Measurements from ENCODE around the gene KLC1. TPM values are rescaled to one million over a fixed set of nuclear protein-coding genes. Genes with fewer than 3 reads are reported as not detected.

KLC1 gene
- total and polyA plus RNA-seq, 2 donors (not counting 1 experiment from before 2014, with no cell fraction given) = 102 to 243 TPM

- H3K4me3 ChIP-seq (ENCODE audit: control extremely low read depth in 1 of 5, extremely low read depth in 1 of 5, insufficient read depth in 1 of 5, low read depth in 2 of 5, low read length in 4 of 5) = no peak overlapping the region
- Mint-ChIP-seq H3K4me3 (no peak overlapping the region), H3K27ac (peak overlapping the region; percentile 68), H3K27me3 (no peaks in the 10 kb centered on the region), H3K4me1 (peaks cover 69% of the 10 kb centered on the region), H3K9me3 (ENCODE audit: insufficient read depth) (no peaks in the 10 kb centered on the region)
- POLR2A ChIA-PET = no interaction called here
- no peak for ATAC-seq (ENCODE audit: low read depth)
- no peaks in the 10 kb centered on the region for H3K9me3 ChIP-seq (ENCODE audit: control extremely low read depth in 1 of 3, control insufficient read depth in 2 of 3, insufficient read depth in 1 of 3, low read length in 2 of 3)
- CTCF ChIA-PET = no interaction called here
- 98% methylated on average over 22 of the region's 22 CpGs for WGBS (ENCODE audit: insufficient coverage)
- no peak for DNase-seq
- H4K20me1 ChIP-seq (ENCODE audit: control insufficient read depth, insufficient read depth, low read length, poor library complexity, severe bottlenecking) = peaks cover 25% of the 10 kb centered on the region
- peaks cover 0 to 29% of the 10 kb centered on the region in 2 experiments for H3K36me3 ChIP-seq (replicated peaks in 1 of 2; ENCODE audit: control extremely low read depth in 1 of 2, control insufficient read depth in 1 of 2, extremely low read depth in 1 of 2, insufficient read depth in 2 of 2, low read length in 1 of 2)
- peaks cover 53 to 64% of the 10 kb centered on the region in 2 donors for H3K4me1 ChIP-seq (ENCODE audit: control insufficient read depth in 2 of 2, insufficient read depth in 2 of 2, low read length in 2 of 2)
- no peak overlapping the region for H3K27ac ChIP-seq (ENCODE audit: low read length in 2 of 2)
- peaks cover 6% of the 10 kb centered on the region for H3K79me2 ChIP-seq (ENCODE audit: control insufficient read depth, insufficient read depth, low read length)
- intact Hi-C loops (cut with micrococcal nuclease) = no loop called here
- no peak overlapping the region for H3K9ac ChIP-seq (ENCODE audit: low read length)
- H3K27me3 ChIP-seq (replicated peaks in 1 of 4; ENCODE audit: control extremely low read depth in 1 of 4, control insufficient read depth in 3 of 4, insufficient read depth in 4 of 4, low read length in 3 of 4) = no peaks in the 10 kb centered on the region
- H3K4me2 ChIP-seq (replicated peaks; ENCODE audit: low read depth, low read length, poor library complexity, severe bottlenecking) = no peak overlapping the region
- TF ChIP-seq, protein P1, sequence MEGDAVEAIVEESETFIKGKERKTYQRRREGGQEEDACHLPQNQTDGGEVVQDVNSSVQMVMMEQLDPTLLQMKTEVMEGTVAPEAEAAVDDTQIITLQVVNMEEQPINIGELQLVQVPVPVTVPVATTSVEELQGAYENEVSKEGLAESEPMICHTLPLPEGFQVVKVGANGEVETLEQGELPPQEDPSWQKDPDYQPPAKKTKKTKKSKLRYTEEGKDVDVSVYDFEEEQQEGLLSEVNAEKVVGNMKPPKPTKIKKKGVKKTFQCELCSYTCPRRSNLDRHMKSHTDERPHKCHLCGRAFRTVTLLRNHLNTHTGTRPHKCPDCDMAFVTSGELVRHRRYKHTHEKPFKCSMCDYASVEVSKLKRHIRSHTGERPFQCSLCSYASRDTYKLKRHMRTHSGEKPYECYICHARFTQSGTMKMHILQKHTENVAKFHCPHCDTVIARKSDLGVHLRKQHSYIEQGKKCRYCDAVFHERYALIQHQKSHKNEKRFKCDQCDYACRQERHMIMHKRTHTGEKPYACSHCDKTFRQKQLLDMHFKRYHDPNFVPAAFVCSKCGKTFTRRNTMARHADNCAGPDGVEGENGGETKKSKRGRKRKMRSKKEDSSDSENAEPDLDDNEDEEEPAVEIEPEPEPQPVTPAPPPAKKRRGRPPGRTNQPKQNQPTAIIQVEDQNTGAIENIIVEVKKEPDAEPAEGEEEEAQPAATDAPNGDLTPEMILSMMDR (IDR thresholded peaks at IDR 0.05) = no peak
- TF ChIP-seq EZH2 (IDR thresholded peaks at IDR 0.05; ENCODE audit: borderline replicate concordance, insufficient read depth, low read depth, low read length, poor library complexity, severe bottlenecking) = no peak
- no peak overlapping the region for H2AFZ ChIP-seq (ENCODE audit: insufficient read depth, low read depth, low read length, poor library complexity, severe bottlenecking)
Measured at GRCh38 chr14:103693515-103693914, 64.5 kb downstream of the KLC1 start.

DNA sequence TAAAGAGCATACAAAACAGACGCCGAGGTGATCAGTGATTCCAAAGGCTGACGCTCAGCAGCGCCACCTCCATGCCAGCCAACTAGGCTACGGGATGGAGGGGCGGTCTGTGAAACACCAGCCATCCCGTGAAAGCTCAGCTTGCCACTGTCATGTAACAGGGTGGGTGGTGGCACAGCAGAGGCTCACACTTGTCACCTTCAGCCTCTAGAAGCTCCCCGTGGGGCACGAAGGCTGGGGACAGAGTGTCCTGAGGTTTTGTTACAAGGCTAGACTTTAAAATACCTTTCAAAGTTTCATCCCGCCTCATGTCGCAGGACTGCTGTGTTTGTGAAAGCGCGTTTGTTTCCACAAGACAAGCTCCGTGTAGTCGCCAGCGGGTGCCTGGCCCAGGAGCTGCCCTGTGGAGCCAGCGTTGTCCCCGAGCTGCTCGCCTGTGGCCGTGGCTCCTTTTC, 65.6 kb downstream of the KLC1 start:
- H3K27ac ChIP-seq (ENCODE audit: low read length in 2 of 2) = no peak overlapping the region
- Mint-ChIP-seq H3K27me3 (no peaks in the 10 kb centered on the region), H3K9me3 (ENCODE audit: insufficient read depth) (no peaks in the 10 kb centered on the region), H3K27ac (peak overlapping the region; percentile 10), H3K4me1 (peaks cover 67% of the 10 kb centered on the region), H3K4me3 (no peak overlapping the region)
- POLR2A ChIA-PET = no interaction called here
- no peak overlapping the region for H2AFZ ChIP-seq (ENCODE audit: insufficient read depth, low read depth, low read length, poor library complexity, severe bottlenecking)
- no peaks in the 10 kb centered on the region for H3K9me3 ChIP-seq (ENCODE audit: control extremely low read depth in 1 of 3, control insufficient read depth in 2 of 3, insufficient read depth in 1 of 3, low read length in 2 of 3)
- H3K27me3 ChIP-seq (replicated peaks in 1 of 4; ENCODE audit: control extremely low read depth in 1 of 4, control insufficient read depth in 3 of 4, insufficient read depth in 4 of 4, low read length in 3 of 4) = no peaks in the 10 kb centered on the region
- ATAC-seq (ENCODE audit: low read depth) (no peak), DNase-seq (peak; percentile 17)
- peaks cover 53 to 64% of the 10 kb centered on the region in 2 donors for H3K4me1 ChIP-seq (ENCODE audit: control insufficient read depth in 2 of 2, insufficient read depth in 2 of 2, low read length in 2 of 2)
- H3K79me2 ChIP-seq (ENCODE audit: control insufficient read depth, insufficient read depth, low read length) = peaks cover 5% of the 10 kb centered on the region
- TF ChIP-seq EZH2 (IDR thresholded peaks at IDR 0.05; ENCODE audit: borderline replicate concordance, insufficient read depth, low read depth, low read length, poor library complexity, severe bottlenecking) = no peak
- TF ChIP-seq, protein P1 (IDR thresholded peaks at IDR 0.05) = no peak
- intact Hi-C loops (cut with micrococcal nuclease) = loop anchor here (5.0 kb wide), 1 partner anchor 67 kb away; the partner anchor contains the start of gene KLC1
- no peak overlapping the region for H3K4me2 ChIP-seq (replicated peaks; ENCODE audit: low read depth, low read length, poor library complexity, severe bottlenecking)
- H4K20me1 ChIP-seq (ENCODE audit: control insufficient read depth, insufficient read depth, low read length, poor library complexity, severe bottlenecking) = peaks cover 36% of the 10 kb centered on the region
- no peak overlapping the region for H3K9ac ChIP-seq (ENCODE audit: low read length)
- H3K36me3 ChIP-seq (replicated peaks in 1 of 2; ENCODE audit: control extremely low read depth in 1 of 2, control insufficient read depth in 1 of 2, extremely low read depth in 1 of 2, insufficient read depth in 2 of 2, low read length in 1 of 2) = peaks cover 0 to 34% of the 10 kb centered on the region in 2 experiments
- 98% methylated on average over 16 of the region's 20 CpGs for WGBS (ENCODE audit: insufficient coverage)
- CTCF ChIA-PET = interaction anchor here (0.7 to 1.2 kb wide), 2 partner anchors 14 to 1107 kb away, joined by 3 read pairs; no protein-coding TSS in a partner anchor
- no peak overlapping the region for H3K4me3 ChIP-seq (ENCODE audit: control extremely low read depth in 1 of 5, extremely low read depth in 1 of 5, insufficient read depth in 1 of 5, low read depth in 2 of 5, low read length in 4 of 5)

Measured in B cell (primary cell).